Medulla oblongata (tissue), 1 donor: ENCODE measurements around the gene DGAT2.

Source experiments
- DNase-seq: peaks from one replicate; pipeline ENCODE4 v3.0.0-alpha.2; 2015; ENCODE audit errors: extremely low spot score

Gene DGAT2

DNA sequence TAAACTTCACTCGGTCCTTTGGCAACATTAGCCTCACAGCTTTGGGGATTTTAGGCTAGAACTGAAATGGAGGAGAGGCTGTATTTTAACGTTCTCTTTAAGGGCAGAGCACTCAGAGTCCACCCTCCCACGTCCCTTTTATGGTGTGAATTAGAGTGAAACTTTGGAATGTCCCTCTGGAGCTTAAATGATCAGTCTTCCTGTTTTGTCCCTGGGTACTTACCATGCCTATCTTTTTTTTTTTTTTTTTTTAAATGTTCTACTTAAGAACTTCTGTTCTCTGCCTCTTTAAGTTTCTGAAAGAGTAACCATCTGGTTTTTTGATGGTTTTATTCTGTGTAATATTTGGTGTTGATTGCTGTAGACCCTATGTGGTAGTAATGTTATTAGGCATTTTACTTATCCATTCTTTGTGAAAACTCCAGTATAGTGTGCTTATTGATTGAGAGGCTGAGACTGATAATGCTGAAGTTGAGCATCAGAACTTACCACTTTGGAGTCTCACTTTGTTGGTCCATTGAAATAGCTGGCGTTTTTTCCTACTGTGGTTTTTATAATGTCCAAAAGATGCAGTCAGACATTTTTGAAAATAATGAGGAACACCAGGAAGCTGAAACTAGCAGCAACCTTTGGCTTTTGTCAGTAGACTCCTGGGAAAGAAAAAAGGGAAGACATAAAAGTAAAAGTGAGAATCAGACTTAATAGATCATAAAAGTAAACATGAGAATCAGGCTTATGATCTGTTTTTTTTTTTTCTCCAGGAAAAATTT lies 58.1 kb downstream of the DGAT2 start:
- no peak for DNase-seq

DNA sequence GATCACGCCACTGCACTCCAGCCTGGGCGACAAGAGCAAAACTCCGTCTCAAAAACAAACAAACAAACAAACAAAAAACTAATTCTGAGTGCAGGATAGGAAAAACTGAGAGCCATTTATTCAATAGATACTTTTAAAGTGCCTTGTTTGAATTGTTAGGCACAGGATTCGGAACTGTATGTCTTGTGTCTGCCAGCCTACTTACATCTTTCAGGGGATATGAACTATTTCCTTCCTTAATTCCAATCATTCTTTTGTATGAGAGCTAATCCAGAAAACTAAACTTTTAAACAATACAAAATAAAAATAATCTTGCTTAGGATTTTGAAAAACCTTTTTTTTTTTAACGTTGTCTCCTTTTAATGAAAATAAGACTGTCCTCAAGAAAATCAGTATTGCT lies 59.0 kb downstream of the DGAT2 start:
- no peak for DNase-seq

DNA sequence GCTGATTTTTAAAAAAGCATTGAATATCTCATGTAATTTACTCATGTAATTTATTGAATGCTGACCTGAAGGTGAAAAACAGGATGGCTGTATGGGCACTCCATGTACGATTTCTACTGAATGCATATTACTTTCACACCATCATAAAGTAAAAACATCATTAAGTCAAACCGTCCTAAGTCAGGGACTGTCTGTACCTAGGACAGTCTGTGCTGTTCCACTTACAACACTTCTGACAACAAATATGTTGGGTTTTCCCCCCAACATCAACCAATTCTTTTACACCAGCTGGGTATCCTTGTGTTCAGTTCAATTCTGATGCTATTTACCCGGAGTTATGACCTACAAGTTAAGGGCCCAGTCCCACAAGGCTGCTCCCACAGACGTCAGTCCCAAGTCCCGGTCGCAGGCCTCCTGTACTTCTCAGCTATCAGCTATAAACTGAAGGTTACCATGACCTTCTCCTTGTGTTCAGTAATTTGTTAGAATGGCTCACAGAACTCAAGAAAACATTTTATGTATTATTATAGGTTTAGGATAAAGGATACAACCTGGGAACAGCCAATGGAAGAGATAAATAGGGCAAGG lies 63.4 kb downstream of the DGAT2 start:
- DNase-seq: no peak

DNA sequence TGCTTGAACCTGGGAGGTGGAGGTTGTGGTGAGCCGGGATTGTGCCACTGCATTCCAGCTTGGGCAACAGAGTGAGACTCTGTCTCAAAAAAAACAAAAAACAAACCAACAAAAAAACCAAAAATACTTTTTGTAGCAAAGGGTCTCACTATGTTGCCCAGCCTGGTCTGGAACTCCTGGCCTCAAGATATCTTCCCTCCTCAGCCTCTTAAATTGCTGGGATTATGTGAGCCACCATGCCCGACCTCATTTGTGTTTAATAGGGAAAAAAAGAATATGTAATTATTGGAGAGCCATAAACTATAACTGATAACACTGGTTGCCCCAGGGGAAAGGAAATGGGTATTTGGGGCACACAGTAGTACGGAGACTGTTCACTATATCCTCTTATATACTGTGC lies 66.2 kb downstream of the DGAT2 start:
- no peak for DNase-seq

DNA sequence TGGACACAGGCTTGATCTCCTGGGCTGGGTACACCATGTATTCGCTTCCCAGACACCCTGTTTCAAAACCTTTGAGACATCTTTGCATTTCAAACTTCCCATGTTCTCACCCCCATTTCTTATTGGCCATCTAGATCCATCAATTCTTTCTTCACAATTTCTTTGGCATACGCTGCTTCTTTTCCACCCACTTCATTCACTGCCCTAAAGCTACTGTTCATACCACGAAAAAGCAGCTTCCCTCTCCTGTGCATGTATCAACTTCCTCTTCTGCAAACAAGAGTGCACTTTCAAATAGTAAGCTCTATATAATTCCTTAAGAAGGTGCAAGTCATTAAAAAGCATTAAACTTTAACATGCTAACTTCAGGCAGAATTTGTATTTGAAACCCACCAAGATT lies 67.8 kb downstream of the DGAT2 start:
- DNase-seq: no peak

DNA sequence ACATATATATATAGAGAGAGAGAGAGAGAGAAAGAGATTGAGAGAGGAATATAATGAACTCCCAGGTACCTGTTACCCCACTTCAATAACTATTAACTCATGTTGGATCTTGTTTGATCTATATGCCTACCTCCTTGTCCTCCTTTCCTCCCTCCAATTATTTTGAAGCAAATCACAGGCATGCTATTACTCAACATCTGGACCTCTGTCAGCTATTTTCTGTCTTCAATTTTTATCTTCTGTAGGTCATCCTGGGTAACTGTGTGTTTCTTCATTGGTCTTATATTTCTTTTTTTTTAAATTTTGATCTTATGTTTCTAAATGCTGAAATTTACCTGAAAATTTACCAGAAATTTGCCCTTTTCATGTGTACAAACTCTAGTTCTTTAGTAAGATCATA lies 71.3 kb downstream of the DGAT2 start:
- DNase-seq: no peak

DNA sequence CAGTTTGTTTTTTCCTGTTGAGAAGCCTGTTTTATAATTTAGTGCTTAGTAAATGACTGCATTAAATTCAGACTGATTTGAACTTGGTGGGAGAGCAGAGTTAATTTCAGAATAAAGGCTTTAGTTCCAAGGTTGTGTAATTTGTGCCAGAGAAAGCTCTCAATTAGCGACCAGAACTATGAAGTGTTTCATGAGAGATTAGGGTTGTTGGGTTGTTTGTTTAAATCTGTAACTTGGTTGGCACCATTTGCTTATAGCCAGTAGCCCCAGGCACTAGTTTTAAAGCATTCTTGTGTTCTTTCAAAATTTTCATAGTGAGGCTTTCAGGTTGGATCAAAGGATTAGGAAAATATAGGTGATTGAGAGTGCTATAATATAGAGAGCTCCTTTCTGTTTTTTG lies 71.9 kb downstream of the DGAT2 start:
- DNase-seq: no peak

DNA sequence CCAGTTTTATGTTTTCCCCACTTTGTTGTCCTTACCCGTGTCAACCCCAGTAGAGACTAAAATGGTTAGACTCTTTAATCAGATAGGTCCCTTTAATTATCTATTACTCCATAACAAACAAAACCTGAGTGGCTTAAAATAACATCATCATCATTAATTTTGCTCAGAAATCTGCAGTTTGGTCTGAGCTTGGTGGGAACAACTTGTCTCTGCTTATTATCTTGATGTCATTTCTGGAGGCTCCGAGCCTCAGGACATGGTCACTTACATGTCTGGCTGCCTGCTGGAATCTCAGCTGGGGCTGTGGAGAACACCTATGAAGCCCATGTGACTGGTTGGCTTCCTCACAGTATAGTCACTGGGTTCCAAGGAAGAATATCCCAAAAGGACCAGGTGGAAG lies 73.2 kb downstream of the DGAT2 start:
- DNase-seq: no peak

DNA sequence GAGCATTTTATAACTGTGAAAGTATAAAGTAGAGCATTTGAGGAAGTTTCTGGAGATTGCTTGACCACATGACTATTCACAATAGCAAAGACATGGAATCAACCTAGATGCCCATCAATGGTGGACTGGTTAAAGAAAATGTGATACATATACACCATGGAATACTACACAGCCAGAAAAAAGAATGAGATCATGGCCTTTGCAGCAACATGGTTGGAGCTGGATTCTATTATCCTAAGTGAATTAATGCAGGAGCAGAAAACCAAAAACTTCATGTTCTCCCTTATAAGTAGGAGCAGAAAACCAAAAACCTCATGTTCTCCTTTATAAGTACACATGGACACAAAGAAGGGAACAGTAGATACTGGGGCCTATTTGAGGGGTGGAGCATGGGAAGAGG lies 76.7 kb downstream of the DGAT2 start:
- no peak for DNase-seq

DNA sequence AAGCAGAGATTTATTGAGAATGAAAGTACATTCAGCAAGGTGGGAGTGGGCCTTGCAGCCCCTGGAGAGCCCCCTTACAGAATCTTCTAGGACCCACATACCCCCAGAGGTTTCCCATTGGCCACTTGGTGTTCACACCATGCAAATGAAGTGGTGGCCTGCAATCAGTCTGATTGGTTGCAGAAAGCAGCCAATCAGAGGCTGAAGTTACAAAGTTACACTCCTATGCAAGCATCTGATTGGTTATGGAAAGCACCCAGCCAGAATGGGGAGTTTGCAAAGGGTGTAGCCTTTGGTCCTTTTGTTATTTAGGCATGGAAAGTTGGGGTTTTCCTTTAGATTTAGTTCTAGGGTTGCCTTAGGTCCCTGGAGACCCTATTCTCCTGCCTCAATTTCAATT lies 81.3 kb downstream of the DGAT2 start:
- no peak for DNase-seq

DNA sequence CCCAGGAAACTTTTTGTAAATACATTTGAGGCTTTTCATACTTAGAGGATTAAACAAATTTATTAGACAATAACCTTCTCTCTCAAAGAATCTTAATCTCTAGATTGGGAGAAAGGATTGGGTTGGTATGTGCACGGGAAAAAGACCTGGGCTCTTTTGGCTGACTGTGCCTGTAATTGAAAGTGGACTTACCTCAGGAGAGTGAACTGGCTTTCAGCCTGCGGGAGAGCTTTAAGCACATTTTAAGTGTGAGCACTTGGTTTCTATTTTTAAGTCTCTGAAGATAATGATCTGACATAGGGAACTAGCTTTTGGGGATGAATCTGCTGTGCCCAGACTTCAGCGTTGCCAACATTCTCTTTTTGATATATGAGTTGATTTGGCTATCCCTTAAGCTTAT lies 82.2 kb downstream of the DGAT2 start:
- DNase-seq: no peak
